Trophoblast cell (in vitro differentiated cells and primary cell): ENCODE results near the gene PIP5K1C.

ENCODE experiments used
- DNase-seq, 2 donors: peaks; one replicate each; pipeline ENCODE4 v3.0.0-alpha.2; 2016
- H2AFZ ChIP-seq: 2 replicates; pipeline ENCODE4 v1.6.1; 2013; ENCODE audit warnings: low read length, moderate library complexity, mild to moderate bottlenecking; ENCODE audit not compliant: insufficient read depth, poor library complexity
- H2AK5ac ChIP-seq: 2 replicates; pipeline ENCODE4 v1.6.1; 2013; ENCODE audit warnings: mild to moderate bottlenecking, low read length
- H2BK120ac ChIP-seq: 2 replicates; pipeline ENCODE4 v1.6.1; 2013; ENCODE audit warnings: low read length, mild to moderate bottlenecking, moderate library complexity; ENCODE audit not compliant: insufficient read depth, poor library complexity
- H2BK12ac ChIP-seq: 2 replicates; pipeline ENCODE4 v1.6.1; 2013; ENCODE audit warnings: mild to moderate bottlenecking, low read length, moderate library complexity
- H2BK5ac ChIP-seq: 2 replicates; pipeline ENCODE4 v1.6.1; 2013; ENCODE audit warnings: low read length, low read depth, moderate library complexity, mild to moderate bottlenecking; ENCODE audit not compliant: poor library complexity
- H3K14ac ChIP-seq: 2 replicates; pipeline ENCODE4 v1.6.1; 2013; ENCODE audit warnings: mild to moderate bottlenecking, low read length
- H3K18ac ChIP-seq: 2 replicates; pipeline ENCODE4 v1.6.1; 2013; ENCODE audit warnings: mild to moderate bottlenecking, low read length
- H3K23ac ChIP-seq: 2 replicates; pipeline ENCODE4 v1.6.1; 2013; ENCODE audit warnings: low read length
- H3K27ac ChIP-seq: 2 replicates; pipeline ENCODE4 v1.5.1; 2013; ENCODE audit warnings: low read depth, mild to moderate bottlenecking, inconsistent platforms, low read length, moderate library complexity
- H3K27me3 ChIP-seq: 2 replicates; pipeline ENCODE4 v1.6.1; 2013; ENCODE audit warnings: inconsistent platforms, mild to moderate bottlenecking, low read length, moderate library complexity; ENCODE audit not compliant: insufficient read depth
- H3K36me3 ChIP-seq, 2 experiments: 1 replicate in 1 of 2; 2 replicates in 1 of 2; pipeline ENCODE4 v1.6.1; 2013; ENCODE audit warnings: low read length in 2 of 2, mild to moderate bottlenecking in 2 of 2, moderate library complexity in 1 of 2; ENCODE audit not compliant: insufficient read depth in 2 of 2, control insufficient read depth in 1 of 2
- H3K4ac ChIP-seq: 2 replicates; pipeline ENCODE4 v1.6.1; 2013; ENCODE audit warnings: low read depth, mild to moderate bottlenecking, low read length, moderate library complexity
- H3K4me1 ChIP-seq, 2 experiments: 1 replicate in 1 of 2; 2 replicates in 1 of 2; pipeline ENCODE4 v1.6.1; 2013; ENCODE audit warnings: low read length in 2 of 2, mild to moderate bottlenecking in 2 of 2, moderate library complexity in 1 of 2; ENCODE audit not compliant: insufficient read depth in 2 of 2, control insufficient read depth in 1 of 2
- H3K4me2 ChIP-seq: 2 replicates; pipeline ENCODE4 v1.6.1; 2013; ENCODE audit warnings: inconsistent platforms, mild to moderate bottlenecking, low read length, moderate library complexity
- H3K4me3 ChIP-seq: 2 replicates; pipeline ENCODE4 v1.5.1; 2013; ENCODE audit warnings: mild to moderate bottlenecking, low read depth, low read length, inconsistent platforms
- H3K79me1 ChIP-seq: one replicate; pipeline ENCODE4 v1.6.1; 2013; ENCODE audit warnings: low read length
- H3K79me2 ChIP-seq: 2 replicates; pipeline ENCODE4 v1.6.1; 2013; ENCODE audit warnings: low read length, mild to moderate bottlenecking; ENCODE audit not compliant: control insufficient read depth, insufficient read depth, poor library complexity
- H3K9ac ChIP-seq: 2 replicates; pipeline ENCODE4 v1.6.1; 2013; ENCODE audit warnings: mild to moderate bottlenecking, low read length
- H3K9me3 ChIP-seq: 2 replicates; pipeline ENCODE4 v1.6.1; 2013; ENCODE audit warnings: low read depth, mild to moderate bottlenecking, control low read depth, inconsistent platforms, low read length; ENCODE audit not compliant: insufficient read depth
- H4K12ac ChIP-seq: 2 replicates; pipeline ENCODE4 v1.6.1; 2013; ENCODE audit warnings: low read depth, mild to moderate bottlenecking, low read length, moderate library complexity
- H4K8ac ChIP-seq: 2 replicates; pipeline ENCODE4 v1.6.1; 2013; ENCODE audit warnings: low read depth, mild to moderate bottlenecking, low read length, moderate library complexity
- H4K91ac ChIP-seq: one replicate; pipeline ENCODE4 v1.6.1; 2013; ENCODE audit warnings: low read depth, mild to moderate bottlenecking, low read length, moderate library complexity
- WGBS: extraction: QIAGEN DNeasy Blood & Tissue Kit; methylation state at CpG from one replicate; pipeline ENCODE4 v1.1.7; 2013; ENCODE audit warnings: missing lambda C conversion rate; ENCODE audit not compliant: insufficient read length, insufficient coverage; ENCODE audit errors: extremely low coverage; 5-methylcytosine and 5-hydroxymethylcytosine counted together

The PIP5K1C gene

GRCh38 chr19:3691372-3691716 is 8.9 kb downstream of the PIP5K1C start:
- Histone ChIP-seq H3K4me2 (no peak overlapping the region), H3K4me3 (no peak overlapping the region), H3K79me2 (no peaks in the 10 kb centered on the region), H2BK120ac (no peak overlapping the region), H3K27me3 (no peaks in the 10 kb centered on the region), H2AK5ac (no peak overlapping the region), H2BK5ac (no peak overlapping the region), H2AFZ (no peak overlapping the region), H2BK12ac (no peak overlapping the region), H4K91ac (no peak overlapping the region), H3K27ac (no peak overlapping the region), H3K18ac (no peak overlapping the region), H3K9me3 (peaks cover 4% of the 10 kb centered on the region), H3K4ac (no peak overlapping the region), H3K4me1 (peaks cover 7 to 11% of the 10 kb centered on the region in 2 experiments), H3K23ac (no peak overlapping the region), H3K9ac (no peak overlapping the region), H3K79me1 (peaks cover 3% of the 10 kb centered on the region), H4K8ac (no peak overlapping the region), H4K12ac (no peak overlapping the region), H3K36me3 (peaks cover 6 to 12% of the 10 kb centered on the region in 2 experiments), H3K14ac (no peak overlapping the region)
- no peak for DNase-seq
- WGBS = no CpG with 5 or more reads among the region's 16 CpGs

DNA sequence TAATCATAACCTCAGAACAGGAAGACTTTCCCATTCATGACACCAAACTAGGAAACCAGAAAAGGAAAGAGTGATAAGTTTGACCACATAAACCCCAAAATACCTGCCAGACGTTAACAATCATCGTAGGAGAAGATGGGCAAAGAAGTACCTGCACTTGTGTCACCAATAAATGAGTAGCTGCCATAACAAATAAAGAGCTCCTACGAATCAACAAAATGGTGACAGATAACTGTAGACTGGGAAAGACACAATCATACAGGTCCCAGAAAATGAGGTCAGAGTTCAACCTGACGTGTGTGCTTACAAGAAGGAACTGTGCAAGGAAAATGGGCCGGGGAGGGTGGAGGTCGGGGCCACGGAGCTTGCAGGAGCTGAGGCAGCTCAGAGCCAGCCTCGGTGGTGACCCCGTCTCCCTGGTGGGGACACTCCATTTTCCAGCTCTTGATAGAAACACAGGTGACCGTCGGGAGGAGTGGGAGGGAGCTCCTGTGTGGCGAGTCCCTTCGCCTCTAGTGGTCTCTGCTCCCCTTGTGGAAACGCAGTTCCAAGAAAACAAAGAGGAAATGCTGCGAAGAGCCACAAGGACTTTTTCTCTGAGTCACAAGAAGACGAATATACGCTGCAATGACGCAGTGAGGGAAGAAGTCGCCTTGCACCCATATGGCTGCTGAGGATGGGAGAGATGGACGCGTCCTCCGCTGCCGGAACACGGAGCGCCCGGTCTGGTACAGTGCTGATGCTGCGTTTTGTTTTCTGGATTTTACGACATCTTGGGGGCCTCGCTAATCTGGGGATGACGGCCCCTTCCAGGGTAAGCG is 9.5 kb downstream of the PIP5K1C start:
- Histone ChIP-seq H3K4me2 (no peak overlapping the region), H3K9ac (no peak overlapping the region), H3K4me3 (no peak overlapping the region), H4K12ac (no peak overlapping the region), H4K91ac (no peak overlapping the region), H3K27ac (no peak overlapping the region), H3K4me1 (peaks cover 7 to 11% of the 10 kb centered on the region in 2 experiments), H2BK12ac (no peak overlapping the region), H3K79me1 (peaks cover 3% of the 10 kb centered on the region), H3K4ac (peak overlapping the region; percentile 49), H2AFZ (no peak overlapping the region), H3K79me2 (no peaks in the 10 kb centered on the region), H2BK5ac (no peak overlapping the region), H3K23ac (no peak overlapping the region), H3K9me3 (peaks cover 4% of the 10 kb centered on the region), H3K27me3 (no peaks in the 10 kb centered on the region), H4K8ac (no peak overlapping the region), H2AK5ac (no peak overlapping the region), H3K36me3 (peaks cover 3 to 10% of the 10 kb centered on the region in 2 experiments), H3K18ac (no peak overlapping the region), H2BK120ac (no peak overlapping the region), H3K14ac (no peak overlapping the region)
- no peak for DNase-seq
- whole genome bisulfite sequencing = no CpG with 5 or more reads among the region's 31 CpGs

- H4K91ac ChIP-seq = no peak overlapping the region
Measured at GRCh38 chr19:3687774-3688706, 12.2 kb downstream of the PIP5K1C start.

GRCh38 chr19:3687393-3687773 is 12.9 kb downstream of the PIP5K1C start:
- DNase-seq = no peak
- H3K4me3 ChIP-seq = peak overlapping the region; percentile 61
- no peak overlapping the region for H3K4ac ChIP-seq
- H3K27me3 ChIP-seq = no peaks in the 10 kb centered on the region
- WGBS = no CpG with 5 or more reads among the region's 12 CpGs
- H3K18ac ChIP-seq = peak overlapping the region; percentile 6
- peak overlapping the region; percentile 52 for H3K4me2 ChIP-seq
- no peak overlapping the region for H3K14ac ChIP-seq
- no peak overlapping the region for H2BK5ac ChIP-seq
- H4K91ac ChIP-seq = no peak overlapping the region
- H4K8ac ChIP-seq = no peak overlapping the region
- H3K9ac ChIP-seq = no peak overlapping the region
- no peak overlapping the region for H4K12ac ChIP-seq
- peaks cover 11% of the 10 kb centered on the region for H3K9me3 ChIP-seq
- H3K79me1 ChIP-seq = peaks cover 18% of the 10 kb centered on the region
- no peak overlapping the region for H2AFZ ChIP-seq
- H3K4me1 ChIP-seq = peaks cover 15 to 27% of the 10 kb centered on the region in 2 experiments
- no peak overlapping the region for H2BK12ac ChIP-seq
- H2BK120ac ChIP-seq = no peak overlapping the region
- H3K27ac ChIP-seq = no peak overlapping the region
- peaks cover 7 to 12% of the 10 kb centered on the region in 2 experiments for H3K36me3 ChIP-seq
- no peak overlapping the region for H2AK5ac ChIP-seq
- H3K79me2 ChIP-seq = peaks cover 3% of the 10 kb centered on the region
- H3K23ac ChIP-seq = no peak overlapping the region

More at GRCh38 chr19:3687774-3688706, 12.2 kb downstream of the PIP5K1C start:
- Histone ChIP-seq H3K9me3 (peaks cover 12% of the 10 kb centered on the region), H3K4me2 (peak overlapping the region; percentile 52), H4K8ac (no peak overlapping the region), H4K12ac (no peak overlapping the region), H3K79me2 (peaks cover 1% of the 10 kb centered on the region), H2BK5ac (no peak overlapping the region), H3K14ac (peak overlapping the region; percentile 30), H3K4ac (no peak overlapping the region), H3K4me1 (peaks cover 12 to 23% of the 10 kb centered on the region in 2 experiments), H3K79me1 (peaks cover 15% of the 10 kb centered on the region), H3K4me3 (no peak overlapping the region), H2AFZ (no peak overlapping the region), H3K23ac (no peak overlapping the region), H2BK12ac (no peak overlapping the region), H3K27ac (peak overlapping the region; percentile 20), H3K36me3 (peaks cover 7 to 13% of the 10 kb centered on the region in 2 experiments), H2BK120ac (peak overlapping the region; percentile 40), H2AK5ac (no peak overlapping the region), H3K9ac (peak overlapping the region; percentile 15), H3K18ac (peak overlapping the region; percentile 50), H3K27me3 (no peaks in the 10 kb centered on the region)
- WGBS = no CpG with 5 or more reads among the region's 55 CpGs
- DNase-seq = peak; percentile 87 to 91
